ENCODE measurements around the gene DPF3.

DNA sequence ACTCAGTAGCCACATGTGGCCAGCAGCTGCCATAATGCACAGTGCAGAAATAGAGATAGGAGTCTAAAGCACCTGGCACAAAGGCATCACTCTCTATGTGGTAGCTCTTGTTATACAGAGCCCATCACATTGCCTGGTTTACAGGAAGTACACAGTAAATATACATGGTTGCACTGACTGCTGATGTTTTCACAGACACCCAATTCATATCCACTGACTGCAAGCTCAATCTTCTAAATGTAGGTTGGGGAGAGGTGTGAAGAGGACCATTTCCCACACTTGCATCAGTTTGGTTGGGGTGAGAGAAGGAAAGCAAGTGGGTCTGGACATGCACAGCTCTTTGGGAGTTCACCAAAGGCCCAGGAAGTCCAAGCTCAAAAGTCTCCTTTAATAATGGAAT, 172.8 kb downstream of the DPF3 start:
- TF ChIP-seq, protein P1, sequence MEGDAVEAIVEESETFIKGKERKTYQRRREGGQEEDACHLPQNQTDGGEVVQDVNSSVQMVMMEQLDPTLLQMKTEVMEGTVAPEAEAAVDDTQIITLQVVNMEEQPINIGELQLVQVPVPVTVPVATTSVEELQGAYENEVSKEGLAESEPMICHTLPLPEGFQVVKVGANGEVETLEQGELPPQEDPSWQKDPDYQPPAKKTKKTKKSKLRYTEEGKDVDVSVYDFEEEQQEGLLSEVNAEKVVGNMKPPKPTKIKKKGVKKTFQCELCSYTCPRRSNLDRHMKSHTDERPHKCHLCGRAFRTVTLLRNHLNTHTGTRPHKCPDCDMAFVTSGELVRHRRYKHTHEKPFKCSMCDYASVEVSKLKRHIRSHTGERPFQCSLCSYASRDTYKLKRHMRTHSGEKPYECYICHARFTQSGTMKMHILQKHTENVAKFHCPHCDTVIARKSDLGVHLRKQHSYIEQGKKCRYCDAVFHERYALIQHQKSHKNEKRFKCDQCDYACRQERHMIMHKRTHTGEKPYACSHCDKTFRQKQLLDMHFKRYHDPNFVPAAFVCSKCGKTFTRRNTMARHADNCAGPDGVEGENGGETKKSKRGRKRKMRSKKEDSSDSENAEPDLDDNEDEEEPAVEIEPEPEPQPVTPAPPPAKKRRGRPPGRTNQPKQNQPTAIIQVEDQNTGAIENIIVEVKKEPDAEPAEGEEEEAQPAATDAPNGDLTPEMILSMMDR (IDR thresholded peaks at IDR 0.05; ENCODE audit: insufficient read depth, low read length, poor library complexity, severe bottlenecking): no peak
- no peak for TF ChIP-seq EZH2phosphoT487 (conservative IDR thresholded peaks at IDR 0.05; ENCODE audit: low read length)
